ENCODE measurements around the gene BANF1.

The BANF1 gene

GRCh38 chr11:66002648-66003225 is 434 bp downstream of the BANF1 start:
- Histone ChIP-seq H3K4me2 (ENCODE audit: low read length) (peak overlapping the region; percentile 84), H3K9me3 (ENCODE audit: insufficient read depth, low read length) (no peaks in the 10 kb centered on the region), H3K27me3 (ENCODE audit: low read depth, low read length) (no peaks in the 10 kb centered on the region), H3K9ac (ENCODE audit: low read length) (peak overlapping the region; percentile 89), H2AFZ (ENCODE audit: low read depth, low read length) (peak overlapping the region; percentile 71), H3K79me2 (ENCODE audit: low read length) (peaks cover 47% of the 10 kb centered on the region), H3K27ac (ENCODE audit: low read length) (peak overlapping the region; percentile 86), H3K36me3 (replicated peaks; ENCODE audit: low read depth, low read length) (peaks cover 46% of the 10 kb centered on the region), H3K4me3 (ENCODE audit: low read length) (peak overlapping the region; percentile 92), H4K20me1 (ENCODE audit: insufficient read depth, low read length) (no peaks in the 10 kb centered on the region), H3K4me1 (ENCODE audit: low read length) (peaks cover 9% of the 10 kb centered on the region)
- TF ChIP-seq EZH2phosphoT487 (IDR thresholded peaks at IDR 0.05; ENCODE audit: low read depth) = no peak
- TF ChIP-seq, protein P1, sequence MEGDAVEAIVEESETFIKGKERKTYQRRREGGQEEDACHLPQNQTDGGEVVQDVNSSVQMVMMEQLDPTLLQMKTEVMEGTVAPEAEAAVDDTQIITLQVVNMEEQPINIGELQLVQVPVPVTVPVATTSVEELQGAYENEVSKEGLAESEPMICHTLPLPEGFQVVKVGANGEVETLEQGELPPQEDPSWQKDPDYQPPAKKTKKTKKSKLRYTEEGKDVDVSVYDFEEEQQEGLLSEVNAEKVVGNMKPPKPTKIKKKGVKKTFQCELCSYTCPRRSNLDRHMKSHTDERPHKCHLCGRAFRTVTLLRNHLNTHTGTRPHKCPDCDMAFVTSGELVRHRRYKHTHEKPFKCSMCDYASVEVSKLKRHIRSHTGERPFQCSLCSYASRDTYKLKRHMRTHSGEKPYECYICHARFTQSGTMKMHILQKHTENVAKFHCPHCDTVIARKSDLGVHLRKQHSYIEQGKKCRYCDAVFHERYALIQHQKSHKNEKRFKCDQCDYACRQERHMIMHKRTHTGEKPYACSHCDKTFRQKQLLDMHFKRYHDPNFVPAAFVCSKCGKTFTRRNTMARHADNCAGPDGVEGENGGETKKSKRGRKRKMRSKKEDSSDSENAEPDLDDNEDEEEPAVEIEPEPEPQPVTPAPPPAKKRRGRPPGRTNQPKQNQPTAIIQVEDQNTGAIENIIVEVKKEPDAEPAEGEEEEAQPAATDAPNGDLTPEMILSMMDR (IDR thresholded peaks at IDR 0.05; ENCODE audit: low read depth, low read length) = peak; percentile 15; the same call in 1 of the 2 replicates

- Histone ChIP-seq H3K4me3 (ENCODE audit: low read length) (peak overlapping the region; percentile 92), H3K4me2 (ENCODE audit: low read length) (peak overlapping the region; percentile 84), H3K36me3 (replicated peaks; ENCODE audit: low read depth, low read length) (peaks cover 41% of the 10 kb centered on the region), H3K4me1 (ENCODE audit: low read length) (peaks cover 9% of the 10 kb centered on the region), H3K9ac (ENCODE audit: low read length) (peak overlapping the region; percentile 89), H3K9me3 (ENCODE audit: insufficient read depth, low read length) (no peaks in the 10 kb centered on the region), H4K20me1 (ENCODE audit: insufficient read depth, low read length) (no peaks in the 10 kb centered on the region), H2AFZ (ENCODE audit: low read depth, low read length) (no peak overlapping the region), H3K79me2 (ENCODE audit: low read length) (peaks cover 47% of the 10 kb centered on the region), H3K27me3 (ENCODE audit: low read depth, low read length) (no peaks in the 10 kb centered on the region), H3K27ac (ENCODE audit: low read length) (peak overlapping the region; percentile 86; the same call in 1 of the 2 replicates)
- TF ChIP-seq EZH2phosphoT487 (IDR thresholded peaks at IDR 0.05; ENCODE audit: low read depth) = no peak
- TF ChIP-seq, protein P1 (IDR thresholded peaks at IDR 0.05; ENCODE audit: low read depth, low read length) = no peak
These were observed 988 bp downstream of the BANF1 start for GRCh38 chr11:66003291-66003690.

DNA sequence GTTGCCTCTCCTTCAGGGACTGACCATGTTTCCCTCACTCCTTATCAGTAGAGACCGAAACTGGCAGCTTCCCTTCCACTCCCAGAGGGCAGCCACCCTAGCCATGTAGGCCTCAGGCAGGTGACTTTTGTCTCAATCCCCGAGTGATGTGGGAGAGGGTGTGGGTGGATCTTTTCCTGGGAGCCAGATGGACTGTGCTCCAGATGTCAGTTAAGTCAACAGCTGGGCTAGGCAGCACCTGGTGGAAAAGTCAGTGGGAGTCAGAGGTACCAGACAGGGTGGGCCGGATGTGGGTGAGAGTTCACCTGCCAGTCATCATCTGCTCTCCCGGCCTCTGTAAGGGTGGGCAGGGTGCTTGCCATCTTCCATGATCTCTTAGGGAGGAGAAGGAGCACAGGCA is 1.9 kb downstream of the BANF1 start:
- H3K36me3 ChIP-seq (replicated peaks; ENCODE audit: low read depth, low read length) = peaks cover 32% of the 10 kb centered on the region
- no peaks in the 10 kb centered on the region for H3K9me3 ChIP-seq (ENCODE audit: insufficient read depth, low read length)
- H3K9ac ChIP-seq (ENCODE audit: low read length) = no peak overlapping the region
- no peaks in the 10 kb centered on the region for H3K27me3 ChIP-seq (ENCODE audit: low read depth, low read length)
- no peak overlapping the region for H3K4me2 ChIP-seq (ENCODE audit: low read length)
- H3K27ac ChIP-seq (ENCODE audit: low read length) = no peak overlapping the region
- TF ChIP-seq, protein P1 (IDR thresholded peaks at IDR 0.05; ENCODE audit: low read depth, low read length) = no peak
- TF ChIP-seq EZH2phosphoT487 (IDR thresholded peaks at IDR 0.05; ENCODE audit: low read depth) = no peak
- H4K20me1 ChIP-seq (ENCODE audit: insufficient read depth, low read length) = no peaks in the 10 kb centered on the region
- H3K4me1 ChIP-seq (ENCODE audit: low read length) = peaks cover 9% of the 10 kb centered on the region
- no peak overlapping the region for H2AFZ ChIP-seq (ENCODE audit: low read depth, low read length)
- no peak overlapping the region for H3K4me3 ChIP-seq (ENCODE audit: low read length)
- peaks cover 45% of the 10 kb centered on the region for H3K79me2 ChIP-seq (ENCODE audit: low read length)

- Histone ChIP-seq H3K9ac (ENCODE audit: low read length) (no peak overlapping the region), H3K4me1 (ENCODE audit: low read length) (peaks cover 6% of the 10 kb centered on the region), H3K36me3 (replicated peaks; ENCODE audit: low read depth, low read length) (peaks cover 19% of the 10 kb centered on the region), H3K4me3 (ENCODE audit: low read length) (no peak overlapping the region), H3K9me3 (ENCODE audit: insufficient read depth, low read length) (no peaks in the 10 kb centered on the region), H3K79me2 (ENCODE audit: low read length) (peaks cover 26% of the 10 kb centered on the region), H4K20me1 (ENCODE audit: insufficient read depth, low read length) (no peaks in the 10 kb centered on the region), H3K27ac (ENCODE audit: low read length) (no peak overlapping the region), H3K27me3 (ENCODE audit: low read depth, low read length) (no peaks in the 10 kb centered on the region), H2AFZ (ENCODE audit: low read depth, low read length) (no peak overlapping the region), H3K4me2 (ENCODE audit: low read length) (no peak overlapping the region)
- TF ChIP-seq, protein P1 (IDR thresholded peaks at IDR 0.05; ENCODE audit: low read depth, low read length) = no peak
- TF ChIP-seq EZH2phosphoT487 (IDR thresholded peaks at IDR 0.05; ENCODE audit: low read depth) = no peak
These were observed 4.0 kb downstream of the BANF1 start for GRCh38 chr11:66006134-66006890.
